ENCODE results near the gene HS3ST5. TPM values are rescaled to one million over a fixed set of nuclear protein-coding genes. Genes with fewer than 3 reads are reported as not detected.

Gene HS3ST5
- total RNA-seq, 1 experiment from 2014 or later, result 14.4 TPM

DNA sequence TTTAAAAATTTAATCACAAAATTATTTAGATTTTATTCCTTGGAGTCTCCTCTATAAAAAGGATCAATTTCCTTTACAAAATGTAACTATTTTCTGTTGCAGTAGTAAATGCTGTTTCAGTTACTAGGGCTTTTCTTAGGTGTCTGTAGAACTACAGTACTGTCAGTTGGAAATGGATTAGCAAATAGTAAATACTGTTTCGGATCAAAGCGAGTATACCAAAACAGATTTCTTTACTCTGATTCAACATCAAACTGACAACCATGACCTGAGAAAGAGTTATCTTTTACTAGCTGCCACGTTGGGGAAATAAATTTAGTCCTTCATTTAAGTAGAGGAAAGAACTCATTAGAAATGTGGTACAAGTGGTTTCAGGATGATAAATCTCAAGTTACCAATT lies 172.5 kb downstream of the HS3ST5 start:
- Histone ChIP-seq H3K79me2 (ENCODE audit: insufficient read depth, low read length) (no peaks in the 10 kb centered on the region), H3K56ac (ENCODE audit: insufficient read length, low read depth, low read length) (no peak overlapping the region), H3K9ac (ENCODE audit: extremely low read depth, insufficient read length, low read length) (no peak overlapping the region), H3K18ac (ENCODE audit: insufficient read length, low read depth, low read length) (no peak overlapping the region), H2BK12ac (ENCODE audit: insufficient read length, low read depth, low read length) (no peak overlapping the region), H4K8ac (replicated peaks; ENCODE audit: insufficient read length, low read depth, low read length) (no peak overlapping the region), H2BK5ac (ENCODE audit: insufficient read length, low read length) (no peak overlapping the region), H2BK15ac (ENCODE audit: low read depth, low read length) (no peak overlapping the region), H3K27ac (ENCODE audit: insufficient read length, low read depth, low read length) (no peak overlapping the region), H3K23me2 (ENCODE audit: insufficient read length, low read depth, low read length, poor library complexity, severe bottlenecking) (no peaks in the 10 kb centered on the region), H2BK20ac (ENCODE audit: low read depth, low read length, poor library complexity, severe bottlenecking) (no peak overlapping the region), H3K14ac (ENCODE audit: insufficient read depth, low read length) (no peak overlapping the region), H3K4me2 (ENCODE audit: insufficient read depth, insufficient read length, low read length) (no peak overlapping the region), H4K5ac (ENCODE audit: insufficient read length, low read depth, low read length) (no peak overlapping the region), H2BK120ac (ENCODE audit: low read depth, low read length, poor library complexity, severe bottlenecking) (no peak overlapping the region), H3K79me1 (ENCODE audit: insufficient read depth, low read depth, low read length, poor library complexity, severe bottlenecking) (no peaks in the 10 kb centered on the region), H3K9me3 (ENCODE audit: control insufficient read depth, low read depth, low read length) (no peaks in the 10 kb centered on the region), H4K91ac (ENCODE audit: insufficient read length, low read depth, low read length) (no peak overlapping the region), H3T11ph (ENCODE audit: low read length) (no peak overlapping the region), H3K4me1 (ENCODE audit: insufficient read depth, low read length) (no peaks in the 10 kb centered on the region), H2AFZ (ENCODE audit: low read length) (no peak overlapping the region), H3K23ac (ENCODE audit: insufficient read length, low read depth, low read length) (no peak overlapping the region), H3K27me3 (ENCODE audit: insufficient read depth, low read length) (no peaks in the 10 kb centered on the region), H3K4ac (ENCODE audit: low read depth, low read length) (no peak overlapping the region), H2AK5ac (ENCODE audit: insufficient read length, low read length) (no peak overlapping the region), H4K20me1 (ENCODE audit: control insufficient read depth, insufficient read depth, insufficient read length) (no peaks in the 10 kb centered on the region)
- H3K27ac Mint-ChIP-seq, result no peak overlapping the region
- peaks cover 32 to 58% of the 10 kb centered on the region in 2 experiments for H3K4me1 Mint-ChIP-seq
- no peak overlapping the region for H3K4me3 Mint-ChIP-seq
- no CpG with 5 or more reads among the region's 3 CpGs for WGBS (ENCODE audit: extremely low coverage, insufficient read length, low lambda C conversion rate)
- no peaks in the 10 kb centered on the region for H3K27me3 Mint-ChIP-seq (ENCODE audit: low read depth)
- TF ChIP-seq, protein P1, sequence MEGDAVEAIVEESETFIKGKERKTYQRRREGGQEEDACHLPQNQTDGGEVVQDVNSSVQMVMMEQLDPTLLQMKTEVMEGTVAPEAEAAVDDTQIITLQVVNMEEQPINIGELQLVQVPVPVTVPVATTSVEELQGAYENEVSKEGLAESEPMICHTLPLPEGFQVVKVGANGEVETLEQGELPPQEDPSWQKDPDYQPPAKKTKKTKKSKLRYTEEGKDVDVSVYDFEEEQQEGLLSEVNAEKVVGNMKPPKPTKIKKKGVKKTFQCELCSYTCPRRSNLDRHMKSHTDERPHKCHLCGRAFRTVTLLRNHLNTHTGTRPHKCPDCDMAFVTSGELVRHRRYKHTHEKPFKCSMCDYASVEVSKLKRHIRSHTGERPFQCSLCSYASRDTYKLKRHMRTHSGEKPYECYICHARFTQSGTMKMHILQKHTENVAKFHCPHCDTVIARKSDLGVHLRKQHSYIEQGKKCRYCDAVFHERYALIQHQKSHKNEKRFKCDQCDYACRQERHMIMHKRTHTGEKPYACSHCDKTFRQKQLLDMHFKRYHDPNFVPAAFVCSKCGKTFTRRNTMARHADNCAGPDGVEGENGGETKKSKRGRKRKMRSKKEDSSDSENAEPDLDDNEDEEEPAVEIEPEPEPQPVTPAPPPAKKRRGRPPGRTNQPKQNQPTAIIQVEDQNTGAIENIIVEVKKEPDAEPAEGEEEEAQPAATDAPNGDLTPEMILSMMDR (conservative IDR thresholded peaks at IDR 0.05), result no peak
- peaks cover 0 to 27% (median 19%) of the 10 kb centered on the region in 3 experiments; a peak in 4 of 7 replicates for H3K36me3 Mint-ChIP-seq (ENCODE audit: insufficient read depth in 1 of 3, low read depth in 3 of 3)
- no peak for DNase-seq
- H3K9me3 Mint-ChIP-seq, result no peaks in the 10 kb centered on the region
